Measurements from ENCODE around the gene LRRC32. TPM values are rescaled to one million over a fixed set of nuclear protein-coding genes. Genes with fewer than 3 reads are reported as not detected.

The LRRC32 gene, protein sequence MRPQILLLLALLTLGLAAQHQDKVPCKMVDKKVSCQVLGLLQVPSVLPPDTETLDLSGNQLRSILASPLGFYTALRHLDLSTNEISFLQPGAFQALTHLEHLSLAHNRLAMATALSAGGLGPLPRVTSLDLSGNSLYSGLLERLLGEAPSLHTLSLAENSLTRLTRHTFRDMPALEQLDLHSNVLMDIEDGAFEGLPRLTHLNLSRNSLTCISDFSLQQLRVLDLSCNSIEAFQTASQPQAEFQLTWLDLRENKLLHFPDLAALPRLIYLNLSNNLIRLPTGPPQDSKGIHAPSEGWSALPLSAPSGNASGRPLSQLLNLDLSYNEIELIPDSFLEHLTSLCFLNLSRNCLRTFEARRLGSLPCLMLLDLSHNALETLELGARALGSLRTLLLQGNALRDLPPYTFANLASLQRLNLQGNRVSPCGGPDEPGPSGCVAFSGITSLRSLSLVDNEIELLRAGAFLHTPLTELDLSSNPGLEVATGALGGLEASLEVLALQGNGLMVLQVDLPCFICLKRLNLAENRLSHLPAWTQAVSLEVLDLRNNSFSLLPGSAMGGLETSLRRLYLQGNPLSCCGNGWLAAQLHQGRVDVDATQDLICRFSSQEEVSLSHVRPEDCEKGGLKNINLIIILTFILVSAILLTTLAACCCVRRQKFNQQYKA
- 1 to 10 TPM; 7.1 to 7.4 TPM for total RNA-seq

DNA sequence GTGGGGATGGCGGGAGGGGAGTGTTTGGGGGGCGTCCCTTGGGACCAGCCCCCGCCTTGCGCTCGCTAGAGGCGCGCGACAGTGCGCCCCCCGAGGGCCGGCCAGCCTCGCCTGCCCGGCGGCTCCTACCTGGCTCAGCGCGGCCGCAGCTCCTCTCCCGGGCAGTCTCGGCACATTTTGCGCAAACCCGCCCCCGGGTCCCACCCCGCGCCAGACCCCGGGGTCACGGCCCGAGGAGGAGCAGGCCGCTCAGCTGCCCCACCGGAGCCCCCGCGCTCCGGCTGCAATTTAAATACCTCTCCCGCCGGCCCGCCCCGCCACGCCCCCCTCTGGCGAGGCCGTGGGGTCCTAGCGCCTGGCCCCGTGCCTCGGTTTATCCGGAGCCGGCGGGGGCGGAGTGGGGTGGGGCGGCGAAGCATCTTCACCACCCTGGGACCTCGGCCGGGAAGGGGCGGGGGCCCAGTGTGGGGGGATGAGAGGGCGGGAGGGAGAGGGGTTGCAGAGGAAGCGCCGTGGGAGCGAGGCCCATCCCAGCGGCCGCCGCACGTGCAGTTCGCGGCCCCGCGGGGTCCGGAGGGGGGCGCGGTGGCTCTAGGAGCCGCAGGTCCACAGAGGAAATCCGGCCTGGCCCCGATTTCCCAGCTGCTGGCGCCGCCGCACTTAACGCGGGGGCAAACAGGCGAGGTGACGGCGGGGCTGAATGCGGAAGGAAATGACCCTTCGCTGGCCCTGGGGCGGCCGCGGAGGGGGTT, at the start of gene LRRC32:
Gene LRRC32 (minus strand): TSS at position 263 of the 752 bp plus-strand sequence. CDS start 4,793 bp downstream, outside the sequence.
- Mint-ChIP-seq H3K9me3 (no peaks in the 10 kb centered on the region), H3K36me3 (ENCODE audit: low read depth) (no peaks in the 10 kb centered on the region), H3K27me3 (peaks cover 31% of the 10 kb centered on the region), H3K4me3 (peak within 1 kb of the TSS; percentile 57), H3K27ac (no peak within 1 kb of the TSS), H3K4me1 (peaks cover 36% of the 10 kb centered on the region)
- CTCF ChIA-PET = interaction anchor here (0.8 to 1.0 kb wide), 2 partner anchors 51 to 72 kb away, joined by 3 read pairs; no protein-coding TSS in a partner anchor
- POLR2A ChIA-PET = interaction anchor here (0.6 to 1.4 kb wide), 2 partner anchors 11 to 1397 kb away, joined by 4 to 5 read pairs; no protein-coding TSS in a partner anchor
- DNase-seq = peak; percentile 35

DNA sequence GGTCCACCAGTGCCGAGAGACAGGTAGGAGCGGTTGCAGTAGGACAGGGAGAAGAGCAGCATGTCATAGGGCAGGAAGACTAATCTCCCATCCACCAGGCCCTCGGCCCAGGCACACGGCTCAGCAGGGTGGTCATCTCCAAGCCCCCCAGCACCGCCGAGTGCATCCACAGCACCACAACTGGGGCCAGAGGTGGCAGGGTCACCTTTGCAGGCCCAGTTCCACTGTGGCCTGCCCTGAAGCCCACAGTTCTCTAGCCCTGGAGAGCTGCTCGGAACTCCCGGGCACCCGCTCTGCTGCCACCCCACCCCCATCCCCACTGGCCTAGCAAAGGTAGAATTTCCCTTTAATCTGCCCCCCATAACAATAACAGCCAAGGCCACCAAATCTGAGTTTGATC, 49.1 kb upstream of the LRRC32 start:
- Mint-ChIP-seq H3K27ac (no peak overlapping the region), H3K9me3 (no peaks in the 10 kb centered on the region), H3K4me3 (no peak overlapping the region), H3K4me1 (peaks cover 7% of the 10 kb centered on the region), H3K27me3 (peaks cover 18% of the 10 kb centered on the region), H3K36me3 (ENCODE audit: low read depth) (no peaks in the 10 kb centered on the region)
- DNase-seq = no peak
- ChIA-PET POLR2A (no interaction called here), CTCF (no interaction called here)

DNA sequence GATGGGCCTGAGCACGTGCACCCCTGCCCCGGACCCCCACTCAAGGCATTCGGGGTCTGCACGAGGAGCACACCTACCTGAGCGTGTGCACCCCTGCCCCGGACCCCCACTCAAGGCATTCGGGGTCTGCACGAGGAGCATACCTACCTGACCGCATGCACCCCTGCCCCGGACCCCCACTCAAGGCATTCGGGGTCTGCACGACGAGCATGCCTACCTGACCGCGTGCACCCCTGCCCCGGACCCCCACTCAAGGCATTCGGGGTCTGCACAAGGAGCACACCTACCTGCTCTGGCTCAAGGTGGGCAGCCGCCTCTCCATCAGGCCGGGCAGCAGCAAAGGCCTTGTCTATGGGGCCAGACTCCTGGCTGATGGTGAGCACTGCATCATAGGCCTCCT, 48.7 kb upstream of the LRRC32 start:
- no peaks in the 10 kb centered on the region for H3K9me3 Mint-ChIP-seq
- no peak overlapping the region for H3K27ac Mint-ChIP-seq
- H3K4me1 Mint-ChIP-seq = peaks cover 7% of the 10 kb centered on the region
- H3K36me3 Mint-ChIP-seq (ENCODE audit: low read depth) = no peaks in the 10 kb centered on the region
- ChIA-PET POLR2A (no interaction called here), CTCF (no interaction called here)
- H3K4me3 Mint-ChIP-seq = no peak overlapping the region
- DNase-seq = no peak
- peaks cover 17% of the 10 kb centered on the region for H3K27me3 Mint-ChIP-seq

DNA sequence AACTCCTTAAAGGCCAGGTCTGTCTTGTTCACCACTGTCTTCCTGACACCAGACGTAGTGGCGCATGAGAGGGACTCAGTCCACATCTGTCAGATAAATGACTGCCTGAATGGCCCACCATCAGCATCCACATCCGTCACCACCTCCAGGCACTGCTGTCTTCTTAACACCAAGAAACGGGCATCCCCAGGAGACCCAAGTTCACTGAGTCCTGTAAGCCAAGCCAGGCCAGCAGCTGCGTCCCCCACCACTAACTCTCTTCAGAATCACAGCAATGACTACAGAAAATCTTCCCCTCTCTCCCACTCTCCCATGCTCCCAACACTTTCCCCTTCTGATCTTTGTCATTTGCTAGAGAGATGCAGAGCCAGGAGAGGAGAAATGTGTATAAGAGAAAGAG, 47.3 kb upstream of the LRRC32 start:
- CTCF ChIA-PET = interaction anchor here (0.6 to 0.9 kb wide), 2 partner anchors 119 to 128 kb away, joined by 3 to 4 read pairs; no protein-coding TSS in a partner anchor
- Mint-ChIP-seq H3K4me1 (peaks cover 7% of the 10 kb centered on the region), H3K9me3 (no peaks in the 10 kb centered on the region), H3K27me3 (peaks cover 10% of the 10 kb centered on the region), H3K27ac (no peak overlapping the region), H3K36me3 (ENCODE audit: low read depth) (no peaks in the 10 kb centered on the region), H3K4me3 (no peak overlapping the region)
- POLR2A ChIA-PET = no interaction called here
- DNase-seq = no peak

DNA sequence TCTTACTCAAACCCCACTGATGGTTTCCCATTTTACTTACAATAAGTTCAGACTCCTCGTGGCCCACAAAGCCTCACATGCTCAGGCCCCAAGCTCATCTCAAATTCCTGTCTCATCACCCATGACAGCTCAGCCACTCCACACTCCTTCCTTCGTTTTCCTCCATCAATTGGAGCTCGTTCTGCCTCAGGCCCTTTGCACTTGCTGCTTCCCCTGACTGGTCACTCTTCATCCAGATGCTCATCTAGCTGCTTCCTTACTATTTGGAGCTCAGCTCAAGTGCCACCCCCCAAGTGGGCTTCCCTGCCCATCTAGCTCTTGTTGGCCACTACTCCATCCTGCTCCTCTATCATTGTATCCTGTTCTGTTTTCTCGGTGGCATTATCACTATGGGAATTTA, 46.8 kb upstream of the LRRC32 start:
- Mint-ChIP-seq H3K4me1 (peaks cover 6% of the 10 kb centered on the region), H3K36me3 (ENCODE audit: low read depth) (no peaks in the 10 kb centered on the region), H3K4me3 (no peak overlapping the region), H3K27me3 (peaks cover 6% of the 10 kb centered on the region), H3K27ac (no peak overlapping the region), H3K9me3 (no peaks in the 10 kb centered on the region)
- no peak for DNase-seq
- ChIA-PET POLR2A (no interaction called here), CTCF (interaction anchor here (0.6 to 0.9 kb wide), 2 partner anchors 119 to 128 kb away, joined by 3 to 4 read pairs; no protein-coding TSS in a partner anchor)

DNA sequence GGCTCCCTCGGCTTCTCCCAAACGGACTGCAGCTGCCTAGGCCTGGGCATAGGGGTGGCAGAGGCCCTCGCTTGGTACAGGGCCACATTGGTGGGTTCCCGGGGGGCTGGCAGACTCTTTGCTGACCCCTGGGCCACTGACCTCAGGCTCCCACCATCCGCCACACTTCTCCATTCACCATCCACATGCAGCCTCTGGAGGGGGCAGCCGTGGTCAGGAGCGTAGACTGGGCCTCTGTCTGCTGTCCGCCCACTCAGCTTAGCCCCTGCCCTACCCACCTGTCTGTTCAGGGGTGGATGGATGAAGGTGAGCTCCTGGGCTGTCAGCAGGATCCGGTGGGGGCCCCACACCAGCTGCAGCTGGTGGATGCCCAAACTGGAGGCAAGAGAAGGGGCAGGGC, 45.7 kb upstream of the LRRC32 start:
- no peaks in the 10 kb centered on the region for H3K9me3 Mint-ChIP-seq
- no peak overlapping the region for H3K27ac Mint-ChIP-seq
- no peaks in the 10 kb centered on the region for H3K4me1 Mint-ChIP-seq
- H3K36me3 Mint-ChIP-seq (ENCODE audit: low read depth) = no peaks in the 10 kb centered on the region
- ChIA-PET POLR2A (interaction anchor here (1.0 kb wide), 1 partner anchor 25 kb away, joined by 3 read pairs; no protein-coding TSS in a partner anchor), CTCF (no interaction called here)
- no peaks in the 10 kb centered on the region for H3K27me3 Mint-ChIP-seq
- no peak overlapping the region for H3K4me3 Mint-ChIP-seq
- DNase-seq = no peak

DNA sequence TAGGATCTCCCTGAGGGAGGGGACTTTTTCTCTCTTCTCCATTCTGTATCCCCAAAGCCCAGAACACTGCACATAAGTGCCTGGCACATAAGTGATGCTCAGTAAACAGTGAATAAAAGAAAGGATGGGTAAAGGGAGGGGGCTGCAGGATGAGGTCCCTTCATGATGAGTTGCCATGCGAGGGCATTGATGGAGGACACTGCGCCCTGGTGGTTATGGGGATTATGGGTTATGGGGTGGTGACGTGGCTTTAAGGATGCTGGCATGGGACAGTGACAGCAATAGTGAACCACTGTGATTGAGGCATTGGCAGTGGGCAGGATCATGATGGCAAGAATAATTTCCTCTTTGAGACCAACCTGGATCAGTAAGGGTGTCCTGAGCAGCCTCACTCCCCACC, 43.9 kb upstream of the LRRC32 start:
- no peaks in the 10 kb centered on the region for H3K9me3 Mint-ChIP-seq
- no peaks in the 10 kb centered on the region for H3K36me3 Mint-ChIP-seq (ENCODE audit: low read depth)
- H3K27ac Mint-ChIP-seq = no peak overlapping the region
- no peak for DNase-seq
- CTCF ChIA-PET = interaction anchor here (0.6 kb wide), 1 partner anchor 307 kb away, joined by 3 read pairs; no protein-coding TSS in a partner anchor
- H3K27me3 Mint-ChIP-seq = no peaks in the 10 kb centered on the region
- no peak overlapping the region for H3K4me3 Mint-ChIP-seq
- POLR2A ChIA-PET = no interaction called here
- H3K4me1 Mint-ChIP-seq = no peaks in the 10 kb centered on the region

DNA sequence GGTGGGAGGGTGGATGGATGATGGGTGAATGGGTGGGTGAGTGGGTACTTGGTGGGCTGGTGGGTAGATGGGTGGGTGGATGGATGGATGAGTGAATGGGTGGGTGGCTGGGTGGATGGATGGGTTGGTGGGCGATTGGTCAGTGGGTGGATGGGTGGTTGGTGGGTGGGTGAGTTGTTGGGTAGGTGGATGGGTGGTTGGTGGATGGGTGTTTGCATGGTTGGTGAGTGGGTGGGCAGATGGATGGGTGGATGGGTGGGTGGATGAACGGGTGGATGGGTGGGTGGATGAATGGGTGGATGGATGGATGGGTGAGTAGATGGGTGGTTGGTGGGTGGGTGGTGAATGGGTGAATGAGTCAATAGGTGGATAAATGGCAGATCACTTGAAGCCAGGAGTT, 43.0 kb upstream of the LRRC32 start:
- H3K9me3 Mint-ChIP-seq = no peaks in the 10 kb centered on the region
- CTCF ChIA-PET = no interaction called here
- POLR2A ChIA-PET = no interaction called here

DNA sequence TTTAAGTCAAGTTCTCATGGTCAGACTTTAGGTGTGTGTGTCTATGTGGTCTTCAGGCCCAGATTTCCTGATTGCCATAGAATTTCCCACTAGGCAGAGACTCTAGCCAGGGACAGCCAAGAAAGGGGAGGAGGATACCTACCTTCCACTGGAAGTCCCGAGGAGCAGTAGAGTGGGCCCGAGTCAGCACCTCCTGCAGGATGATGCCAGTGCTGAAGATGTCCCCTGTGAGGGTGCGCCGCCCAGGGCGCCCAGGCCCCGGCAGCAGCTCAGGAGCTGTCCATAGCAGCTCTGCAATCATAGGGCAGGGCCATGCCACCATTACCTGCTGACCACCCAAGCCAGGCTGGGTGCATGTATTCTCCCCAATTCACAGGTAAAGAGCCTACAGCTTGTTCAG, 41.6 kb upstream of the LRRC32 start:
- POLR2A ChIA-PET = no interaction called here
- Mint-ChIP-seq H3K36me3 (ENCODE audit: low read depth) (no peaks in the 10 kb centered on the region), H3K9me3 (no peaks in the 10 kb centered on the region), H3K4me1 (no peaks in the 10 kb centered on the region), H3K27ac (no peak overlapping the region), H3K27me3 (no peaks in the 10 kb centered on the region), H3K4me3 (no peak overlapping the region)
- no peak for DNase-seq
- CTCF ChIA-PET = interaction anchor here (0.9 kb wide), 1 partner anchor 10 kb away, joined by 4 read pairs; no protein-coding TSS in a partner anchor

More for the DNA sequence above, 43.0 kb upstream of the LRRC32 start:
- Mint-ChIP-seq H3K27ac (no peak overlapping the region), H3K4me3 (no peak overlapping the region), H3K36me3 (ENCODE audit: low read depth) (no peaks in the 10 kb centered on the region), H3K27me3 (no peaks in the 10 kb centered on the region), H3K4me1 (no peaks in the 10 kb centered on the region)
- DNase-seq = no peak

DNA sequence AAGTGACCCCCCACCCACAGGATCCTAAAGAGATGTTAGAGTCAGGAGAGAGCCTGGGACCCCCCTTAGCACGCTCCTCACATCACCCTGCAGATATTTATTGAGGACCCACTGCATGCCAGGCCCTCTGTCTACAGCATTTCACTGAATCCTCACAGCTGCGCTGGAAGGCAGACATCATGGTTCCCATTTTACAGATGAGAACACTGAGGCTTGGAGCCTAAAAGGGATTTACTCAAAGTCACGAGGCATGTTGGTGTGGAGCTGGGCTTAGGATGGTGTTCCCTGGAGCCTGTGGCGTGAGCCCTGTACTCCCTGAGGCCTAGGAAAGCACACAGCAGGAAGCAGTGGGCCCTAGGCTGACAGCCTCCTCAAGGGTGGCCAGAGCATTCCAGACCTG, 39.2 kb upstream of the LRRC32 start:
- ChIA-PET POLR2A (no interaction called here), CTCF (no interaction called here)
- H3K4me1 Mint-ChIP-seq = no peaks in the 10 kb centered on the region
- peaks cover 10% of the 10 kb centered on the region for H3K27me3 Mint-ChIP-seq
- no peak for DNase-seq
- H3K27ac Mint-ChIP-seq = no peak overlapping the region
- no peaks in the 10 kb centered on the region for H3K9me3 Mint-ChIP-seq
- no peak overlapping the region for H3K4me3 Mint-ChIP-seq
- H3K36me3 Mint-ChIP-seq (ENCODE audit: low read depth) = no peaks in the 10 kb centered on the region

DNA sequence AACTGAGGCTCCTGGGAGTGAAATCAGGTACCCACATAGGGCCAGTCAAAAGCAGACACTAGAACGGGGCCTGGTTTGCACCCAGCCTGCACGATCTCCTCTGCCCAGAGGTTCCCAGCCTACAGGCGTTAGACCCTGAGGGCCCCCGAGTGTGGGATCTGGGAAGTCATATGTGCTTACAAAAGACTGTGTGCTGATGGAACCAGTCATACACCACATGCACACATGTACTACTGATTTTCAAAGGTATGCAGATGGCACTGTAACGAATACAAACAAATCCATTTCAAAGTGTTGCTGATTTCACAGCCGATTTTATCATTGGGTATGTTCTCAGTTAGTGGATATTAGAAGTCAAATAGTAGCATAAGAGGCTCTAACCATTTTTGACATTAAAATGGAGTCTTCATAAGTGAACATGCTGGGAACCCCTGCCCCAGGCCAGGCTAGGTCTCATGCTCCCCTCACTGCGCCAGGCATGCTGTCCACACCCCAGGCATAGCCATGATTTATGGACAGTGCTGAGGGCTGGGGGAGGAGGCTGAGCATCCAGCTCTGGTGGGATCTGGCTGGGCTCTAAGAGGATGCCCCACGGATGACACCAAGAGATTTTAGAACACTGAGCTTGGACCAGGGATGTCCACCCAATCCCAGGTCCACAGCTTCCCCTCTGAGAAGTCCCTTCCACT, 38.6 kb upstream of the LRRC32 start:
- H3K9me3 Mint-ChIP-seq = no peaks in the 10 kb centered on the region
- ChIA-PET CTCF (no interaction called here), POLR2A (no interaction called here)
- H3K27ac Mint-ChIP-seq = no peak overlapping the region
- no peak for DNase-seq
- no peaks in the 10 kb centered on the region for H3K36me3 Mint-ChIP-seq (ENCODE audit: low read depth)
- no peaks in the 10 kb centered on the region for H3K4me1 Mint-ChIP-seq
- H3K27me3 Mint-ChIP-seq = peaks cover 16% of the 10 kb centered on the region
- no peak overlapping the region for H3K4me3 Mint-ChIP-seq

DNA sequence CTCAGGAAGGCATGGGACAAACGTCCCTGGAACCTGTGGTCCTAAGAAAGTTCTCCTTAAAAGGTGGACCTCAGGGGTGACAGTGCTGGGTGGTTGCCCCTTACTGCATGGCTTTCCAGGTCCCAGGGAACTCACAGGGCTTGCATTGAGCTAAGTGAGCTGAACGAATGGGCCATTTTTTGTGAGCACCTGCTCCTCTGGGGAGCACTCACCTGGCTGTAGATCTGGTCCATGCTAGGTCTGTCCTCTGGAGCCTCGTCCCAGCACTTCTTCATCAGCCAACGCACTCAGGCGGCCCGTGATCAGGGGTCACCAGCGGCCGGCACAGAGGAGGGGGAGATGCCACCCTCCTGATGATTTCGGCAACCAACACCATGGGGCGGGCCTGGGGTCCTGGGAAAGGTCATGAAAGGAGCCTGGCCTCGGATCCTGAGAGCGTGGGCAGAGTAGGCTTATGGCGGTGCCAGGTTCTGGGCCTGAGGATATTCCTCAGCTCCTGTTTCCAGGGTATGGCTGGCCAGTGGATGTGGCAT, 36.8 kb upstream of the LRRC32 start:
- Mint-ChIP-seq H3K4me1 (no peaks in the 10 kb centered on the region), H3K9me3 (no peaks in the 10 kb centered on the region), H3K36me3 (ENCODE audit: low read depth) (no peaks in the 10 kb centered on the region), H3K27ac (no peak overlapping the region), H3K27me3 (peaks cover 26% of the 10 kb centered on the region), H3K4me3 (no peak overlapping the region)
- ChIA-PET CTCF (interaction anchor here (1.1 kb wide), 1 partner anchor 15 kb away, joined by 4 read pairs; no protein-coding TSS in a partner anchor), POLR2A (no interaction called here)
- no peak for DNase-seq
